ENCODE measurements around the gene ITGA4. TPM values are rescaled to one million over a fixed set of nuclear protein-coding genes. Genes with fewer than 3 reads are reported as not detected.

Gene ITGA4
- polyA plus RNA-seq, 1 experiment, result 17.6 TPM

- no peak for TF ChIP-seq CTCF (IDR thresholded peaks at IDR 0.05; ENCODE audit: insufficient read depth, low read depth, low read length)
- ChIA-PET POLR2A (no interaction called here), CTCF (interaction anchor here (1.8 kb wide), 1 partner anchor 145 kb away, joined by 7 read pairs; no protein-coding TSS in a partner anchor)
- Histone ChIP-seq H3K27me3 (ENCODE audit: control insufficient read depth, insufficient read depth, low read length) (no peaks in the 10 kb centered on the region; the same call in 1 of the 2 replicates), H3K36me3 (ENCODE audit: control insufficient read depth, insufficient read depth, low read length) (no peaks in the 10 kb centered on the region), H3K4me3 (ENCODE audit: low read depth, low read length) (no peak overlapping the region)
- DNase-seq (ENCODE audit: low read depth), result no peak
Observed at GRCh38 chr2:181570059-181570458, 112.9 kb downstream of the ITGA4 start.

- POLR2A ChIA-PET, result no interaction called here
- Histone ChIP-seq H3K27me3 (ENCODE audit: control insufficient read depth, insufficient read depth, low read length) (no peaks in the 10 kb centered on the region; the same call in 1 of the 2 replicates), H3K4me3 (ENCODE audit: low read depth, low read length) (no peak overlapping the region), H3K36me3 (ENCODE audit: control insufficient read depth, insufficient read depth, low read length) (no peaks in the 10 kb centered on the region)
- no peak for DNase-seq (ENCODE audit: low read depth)
- CTCF ChIA-PET, result interaction anchor here (0.6 to 1.8 kb wide), 5 partner anchors 34 to 1475 kb away, joined by 3 to 7 read pairs (median 3); no protein-coding TSS in a partner anchor
- peak; percentile 29 for TF ChIP-seq CTCF (IDR thresholded peaks at IDR 0.05; ENCODE audit: insufficient read depth, low read depth, low read length)
Observed at GRCh38 chr2:181570833-181571661, 113.9 kb downstream of the ITGA4 start.

- DNase-seq (ENCODE audit: low read depth), result no peak
- Histone ChIP-seq H3K36me3 (ENCODE audit: control insufficient read depth, insufficient read depth, low read length) (no peaks in the 10 kb centered on the region), H3K4me3 (ENCODE audit: low read depth, low read length) (no peak overlapping the region), H3K27me3 (ENCODE audit: control insufficient read depth, insufficient read depth, low read length) (peaks cover 4% of the 10 kb centered on the region)
- TF ChIP-seq CTCF (IDR thresholded peaks at IDR 0.05; ENCODE audit: insufficient read depth, low read depth, low read length), result peak; percentile 52
- ChIA-PET CTCF (interaction anchor here (0.6 to 2.0 kb wide), 10 partner anchors 10 to 1448 kb away, joined by 3 to 16 read pairs (median 4); no protein-coding TSS in a partner anchor), POLR2A (no interaction called here)
Observed at GRCh38 chr2:181573140-181573736, 116.1 kb downstream of the ITGA4 start.

GRCh38 chr2:181574321-181574720 is 117.1 kb downstream of the ITGA4 start:
- peaks cover 4% of the 10 kb centered on the region for H3K27me3 ChIP-seq (ENCODE audit: control insufficient read depth, insufficient read depth, low read length)
- TF ChIP-seq CTCF (IDR thresholded peaks at IDR 0.05; ENCODE audit: insufficient read depth, low read depth, low read length), result no peak
- ChIA-PET POLR2A (no interaction called here), CTCF (interaction anchor here (1.8 to 2.0 kb wide), 2 partner anchors 9 to 140 kb away, joined by 7 to 16 read pairs; no protein-coding TSS in a partner anchor)
- DNase-seq (ENCODE audit: low read depth), result no peak
- H3K36me3 ChIP-seq (ENCODE audit: control insufficient read depth, insufficient read depth, low read length), result no peaks in the 10 kb centered on the region
- H3K4me3 ChIP-seq (ENCODE audit: low read depth, low read length), result no peak overlapping the region

- no peak for DNase-seq (ENCODE audit: low read depth)
- Histone ChIP-seq H3K4me3 (ENCODE audit: low read depth, low read length) (no peak overlapping the region), H3K36me3 (ENCODE audit: control insufficient read depth, insufficient read depth, low read length) (no peaks in the 10 kb centered on the region), H3K27me3 (ENCODE audit: control insufficient read depth, insufficient read depth, low read length) (peaks cover 4% of the 10 kb centered on the region)
- ChIA-PET CTCF (interaction anchor here (1.2 kb wide), 1 partner anchor 472 kb away, joined by 3 read pairs; no protein-coding TSS in a partner anchor), POLR2A (no interaction called here)
- no peak for TF ChIP-seq CTCF (IDR thresholded peaks at IDR 0.05; ENCODE audit: insufficient read depth, low read depth, low read length)
Observed at GRCh38 chr2:181575024-181575649, 118.0 kb downstream of the ITGA4 start.
